Stomach smooth muscle (tissue), 2 donors: ENCODE data around the gene UBAP2L.

ENCODE experiments used
- H3K27ac ChIP-seq: one replicate; pipeline ENCODE4 v1.7.0; 2013; ENCODE audit warnings: mild to moderate bottlenecking, low read length, inconsistent platforms
- H3K27me3 ChIP-seq, 2 donors: one replicate each; pipeline ENCODE4 v1.7.0; 2013; ENCODE audit warnings: low read length in 2 of 2; ENCODE audit not compliant: insufficient read depth in 2 of 2, control insufficient read depth in 1 of 2
- H3K36me3 ChIP-seq, 2 donors: one replicate each; pipeline ENCODE4 v1.7.0; 2013; ENCODE audit warnings: low read length in 2 of 2; ENCODE audit not compliant: control insufficient read depth in 2 of 2, insufficient read depth in 2 of 2
- H3K4me1 ChIP-seq: one replicate; pipeline ENCODE4 v1.7.0; 2013; ENCODE audit warnings: low read length; ENCODE audit not compliant: control insufficient read depth, insufficient read depth
- H3K4me3 ChIP-seq, 2 donors: one replicate each; pipeline ENCODE4 v1.7.0; 2013; ENCODE audit warnings: low read length in 2 of 2
- H3K9ac ChIP-seq, 2 donors: one replicate each; pipeline ENCODE4 v1.7.0; 2013; ENCODE audit warnings: low read length in 2 of 2, mild to moderate bottlenecking in 1 of 2
- H3K9me3 ChIP-seq, 2 donors: one replicate each; pipeline ENCODE4 v1.7.0; 2013; ENCODE audit warnings: low read length in 2 of 2; ENCODE audit not compliant: control insufficient read depth in 2 of 2
- donor health status: healthy.
- donor health status: Pancreatic carcinoma.

The UBAP2L gene

GRCh38 chr1:154253671-154254070 lies 32.9 kb downstream of the UBAP2L start:
- no peak overlapping the region for H3K9ac ChIP-seq
- no peaks in the 10 kb centered on the region for H3K4me1 ChIP-seq
- peaks cover 84 to 85% of the 10 kb centered on the region in 2 donors for H3K36me3 ChIP-seq
- no peak overlapping the region for H3K4me3 ChIP-seq
- H3K27ac ChIP-seq = no peak overlapping the region
- no peaks in the 10 kb centered on the region for H3K9me3 ChIP-seq
- no peaks in the 10 kb centered on the region for H3K27me3 ChIP-seq

GRCh38 chr1:154256686-154257085 lies 35.9 kb downstream of the UBAP2L start:
- no peaks in the 10 kb centered on the region for H3K27me3 ChIP-seq
- H3K4me3 ChIP-seq = no peak overlapping the region
- no peaks in the 10 kb centered on the region for H3K4me1 ChIP-seq
- no peak overlapping the region for H3K9ac ChIP-seq
- H3K27ac ChIP-seq = no peak overlapping the region
- no peaks in the 10 kb centered on the region for H3K9me3 ChIP-seq
- H3K36me3 ChIP-seq = peaks cover 84 to 85% of the 10 kb centered on the region in 2 donors

GRCh38 chr1:154258784-154259183 lies 38.0 kb downstream of the UBAP2L start:
- H3K4me1 ChIP-seq = no peaks in the 10 kb centered on the region
- no peaks in the 10 kb centered on the region for H3K9me3 ChIP-seq
- no peak overlapping the region for H3K9ac ChIP-seq
- H3K4me3 ChIP-seq = no peak overlapping the region
- peaks cover 92 to 93% of the 10 kb centered on the region in 2 donors for H3K36me3 ChIP-seq
- no peak overlapping the region for H3K27ac ChIP-seq
- H3K27me3 ChIP-seq = no peaks in the 10 kb centered on the region

DNA sequence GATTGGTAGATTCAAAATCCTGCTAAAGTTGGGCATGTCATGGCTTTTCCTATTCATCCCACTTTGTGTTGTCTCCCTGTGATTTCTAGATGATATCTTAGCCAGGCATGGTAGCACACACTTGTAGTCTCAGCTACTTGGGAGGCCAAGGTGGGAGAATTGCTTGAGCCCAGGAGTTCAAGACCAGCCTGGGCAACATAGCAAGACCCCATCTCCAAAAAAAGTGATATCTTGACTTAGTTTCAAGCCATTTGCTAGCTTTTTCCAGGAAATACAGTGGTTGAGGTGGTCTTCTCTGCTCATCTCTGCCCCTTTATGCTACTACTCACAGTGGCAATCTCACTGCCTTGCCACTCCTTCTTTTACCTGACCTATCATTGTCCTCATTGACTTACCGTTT lies 39.4 kb downstream of the UBAP2L start:
- H3K4me3 ChIP-seq = no peak overlapping the region
- H3K9me3 ChIP-seq = no peaks in the 10 kb centered on the region
- H3K9ac ChIP-seq = no peak overlapping the region
- peaks cover 85 to 89% of the 10 kb centered on the region in 2 donors for H3K36me3 ChIP-seq
- H3K27ac ChIP-seq = no peak overlapping the region
- H3K4me1 ChIP-seq = no peaks in the 10 kb centered on the region
- H3K27me3 ChIP-seq = no peaks in the 10 kb centered on the region

DNA sequence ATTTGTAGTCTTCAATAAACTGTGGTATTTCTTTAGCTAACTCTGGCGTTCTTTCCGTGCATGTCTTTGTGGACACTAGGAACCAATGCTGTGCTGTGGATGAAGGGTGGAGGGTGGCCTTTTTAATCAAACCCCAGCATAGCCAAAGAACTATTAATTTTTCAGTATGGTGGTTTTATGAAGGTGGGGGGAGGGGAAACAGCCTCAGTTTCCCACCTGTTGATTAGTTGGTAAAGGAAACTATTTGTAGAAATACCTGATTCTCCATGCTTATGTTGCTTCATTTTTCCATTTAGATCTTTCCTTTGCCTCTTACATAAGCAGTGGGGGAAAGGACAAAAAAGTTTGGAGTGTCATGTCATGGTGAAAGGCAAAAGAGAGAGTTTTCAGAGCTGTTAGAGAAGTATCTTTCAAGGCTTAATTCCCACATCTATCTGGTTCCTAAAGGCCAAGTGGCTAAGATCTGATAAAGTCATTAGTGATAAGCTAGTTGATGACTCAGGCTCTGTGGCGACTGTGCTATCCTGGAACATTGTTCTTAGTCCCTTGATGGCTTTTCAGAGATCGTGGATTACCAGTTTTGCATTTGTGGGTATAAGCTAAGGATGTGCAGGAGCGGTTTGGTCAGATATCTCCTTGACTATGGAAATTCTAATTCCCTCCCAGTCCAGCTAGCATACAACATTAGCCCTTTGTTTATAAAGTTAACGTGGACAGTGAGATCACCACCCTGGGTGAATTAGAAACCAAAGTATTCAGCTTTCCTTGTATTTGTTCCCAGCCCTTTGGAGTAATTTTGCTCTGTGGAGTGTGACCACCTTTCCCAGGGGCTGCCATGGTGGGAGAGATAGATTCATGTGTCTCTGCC lies 42.9 kb downstream of the UBAP2L start:
- no peak overlapping the region for H3K9ac ChIP-seq
- no peaks in the 10 kb centered on the region for H3K4me1 ChIP-seq
- H3K27me3 ChIP-seq = no peaks in the 10 kb centered on the region
- peaks cover 65 to 68% of the 10 kb centered on the region in 2 donors for H3K36me3 ChIP-seq
- H3K4me3 ChIP-seq = no peak overlapping the region
- no peak overlapping the region for H3K27ac ChIP-seq
- H3K9me3 ChIP-seq = no peaks in the 10 kb centered on the region

- no peaks in the 10 kb centered on the region for H3K9me3 ChIP-seq
- H3K4me3 ChIP-seq = no peak overlapping the region
- H3K4me1 ChIP-seq = no peaks in the 10 kb centered on the region
- H3K36me3 ChIP-seq = peaks cover 67 to 71% of the 10 kb centered on the region in 2 donors
- no peak overlapping the region for H3K27ac ChIP-seq
- no peaks in the 10 kb centered on the region for H3K27me3 ChIP-seq
- no peak overlapping the region for H3K9ac ChIP-seq
Observed at GRCh38 chr1:154264454-154264853, 43.7 kb downstream of the UBAP2L start.

- peaks cover 60% of the 10 kb centered on the region in 2 donors for H3K36me3 ChIP-seq
- H3K9me3 ChIP-seq = no peaks in the 10 kb centered on the region
- no peak overlapping the region for H3K4me3 ChIP-seq
- no peaks in the 10 kb centered on the region for H3K4me1 ChIP-seq
- no peak overlapping the region for H3K27ac ChIP-seq
- H3K9ac ChIP-seq = no peak overlapping the region
- H3K27me3 ChIP-seq = no peaks in the 10 kb centered on the region
Observed at GRCh38 chr1:154265586-154265985, 44.8 kb downstream of the UBAP2L start.

- Histone ChIP-seq H3K9ac (no peak overlapping the region), H3K9me3 (no peaks in the 10 kb centered on the region), H3K27me3 (no peaks in the 10 kb centered on the region), H3K36me3 (peaks cover 33 to 41% of the 10 kb centered on the region in 2 donors), H3K4me3 (no peak overlapping the region), H3K27ac (no peak overlapping the region), H3K4me1 (peaks cover 13% of the 10 kb centered on the region)
Observed at GRCh38 chr1:154270833-154271232, 50.1 kb downstream of the UBAP2L start.

GRCh38 chr1:154272217-154272998 lies 51.7 kb downstream of the UBAP2L start, which contains the start of gene HAX1:
Gene HAX1 (plus strand): TSS chr1:154272629. CDS start chr1:154272724, 95 bp downstream.
- Histone ChIP-seq H3K9ac (peak within 1 kb of the TSS; percentile 99 to 100), H3K27ac (peak within 1 kb of the TSS; percentile 86), H3K36me3 (peaks cover 26 to 31% of the 10 kb centered on the region in 2 donors), H3K4me3 (peak within 1 kb of the TSS; percentile 98 to 99), H3K27me3 (no peaks in the 10 kb centered on the region), H3K9me3 (no peaks in the 10 kb centered on the region), H3K4me1 (peaks cover 13% of the 10 kb centered on the region)

DNA sequence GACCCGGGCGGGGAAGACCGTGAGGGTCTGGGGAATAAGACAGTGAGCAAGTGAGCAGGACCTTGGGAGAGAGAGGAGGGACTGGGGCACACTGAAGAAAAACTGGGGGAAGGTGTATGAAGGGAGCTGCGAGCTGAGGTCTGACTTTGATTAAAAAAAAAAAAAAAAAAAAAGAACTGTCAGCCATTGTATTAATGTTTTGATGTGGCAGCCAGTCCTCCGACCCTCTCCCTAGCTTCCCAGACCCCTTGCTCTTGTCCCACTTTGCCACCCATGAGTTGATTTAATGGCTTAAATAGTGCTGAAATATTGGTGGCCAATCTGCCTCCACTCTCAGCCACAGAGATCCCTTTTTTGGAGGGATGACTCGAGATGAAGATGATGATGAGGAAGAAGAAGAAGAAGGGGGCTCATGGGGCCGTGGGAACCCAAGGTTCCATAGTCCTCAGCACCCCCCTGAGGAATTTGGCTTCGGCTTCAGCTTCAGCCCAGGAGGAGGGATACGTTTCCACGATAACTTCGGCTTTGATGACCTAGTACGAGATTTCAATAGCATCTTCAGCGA lies 52.3 kb downstream of the UBAP2L start:
- peak overlapping the region; percentile 98 to 99 for H3K4me3 ChIP-seq
- H3K27me3 ChIP-seq = no peaks in the 10 kb centered on the region

More for the DNA sequence above, 52.3 kb downstream of the UBAP2L start:
- H3K27ac ChIP-seq = peak overlapping the region; percentile 86
- H3K4me1 ChIP-seq = peaks cover 13% of the 10 kb centered on the region
- no peaks in the 10 kb centered on the region for H3K9me3 ChIP-seq
- H3K9ac ChIP-seq = peak overlapping the region; percentile 99 to 100
- H3K36me3 ChIP-seq = peaks cover 26 to 31% of the 10 kb centered on the region in 2 donors
